ENCODE results near the gene APH1B. TPM values are rescaled to one million over a fixed set of nuclear protein-coding genes. Genes with fewer than 3 reads are reported as not detected.
"Not testable (repeated sequence)": the region's sequence is repeated elsewhere in the genome, so short reads cannot be mapped to it uniquely, and the experiment has no call there.

Gene APH1B
- total RNA-seq, 1 experiment from 2014 or later, result 5.8 TPM

- TF ChIP-seq EZH2 (IDR thresholded peaks at IDR 0.05; ENCODE audit: low read depth), result no peak
- TF ChIP-seq, protein P1, sequence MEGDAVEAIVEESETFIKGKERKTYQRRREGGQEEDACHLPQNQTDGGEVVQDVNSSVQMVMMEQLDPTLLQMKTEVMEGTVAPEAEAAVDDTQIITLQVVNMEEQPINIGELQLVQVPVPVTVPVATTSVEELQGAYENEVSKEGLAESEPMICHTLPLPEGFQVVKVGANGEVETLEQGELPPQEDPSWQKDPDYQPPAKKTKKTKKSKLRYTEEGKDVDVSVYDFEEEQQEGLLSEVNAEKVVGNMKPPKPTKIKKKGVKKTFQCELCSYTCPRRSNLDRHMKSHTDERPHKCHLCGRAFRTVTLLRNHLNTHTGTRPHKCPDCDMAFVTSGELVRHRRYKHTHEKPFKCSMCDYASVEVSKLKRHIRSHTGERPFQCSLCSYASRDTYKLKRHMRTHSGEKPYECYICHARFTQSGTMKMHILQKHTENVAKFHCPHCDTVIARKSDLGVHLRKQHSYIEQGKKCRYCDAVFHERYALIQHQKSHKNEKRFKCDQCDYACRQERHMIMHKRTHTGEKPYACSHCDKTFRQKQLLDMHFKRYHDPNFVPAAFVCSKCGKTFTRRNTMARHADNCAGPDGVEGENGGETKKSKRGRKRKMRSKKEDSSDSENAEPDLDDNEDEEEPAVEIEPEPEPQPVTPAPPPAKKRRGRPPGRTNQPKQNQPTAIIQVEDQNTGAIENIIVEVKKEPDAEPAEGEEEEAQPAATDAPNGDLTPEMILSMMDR (conservative IDR thresholded peaks at IDR 0.05), result no peak
- Histone ChIP-seq H3K9me2 (ENCODE audit: insufficient read depth) (no peaks in the 10 kb centered on the region), H3K4me2 (no peak overlapping the region), H3K4me1 (replicated peaks; ENCODE audit: insufficient read depth) (0 out of 2 replicates have a peak, but pooled peaks cover 4% of the 10 kb centered on the region), H3K79me2 (ENCODE audit: low read depth) (no peaks in the 10 kb centered on the region), H2AFZ (no peak overlapping the region), H3F3A (ENCODE audit: insufficient read depth, low read depth) (no peaks in the 10 kb centered on the region), H3K9me3 (ENCODE audit: insufficient read depth, low read depth) (no peaks in the 10 kb centered on the region), H3K27ac (no peak overlapping the region), H4K20me1 (ENCODE audit: insufficient read depth) (no peaks in the 10 kb centered on the region), H3K4me3 (no peak overlapping the region), H3K27me3 (ENCODE audit: insufficient read depth, low read depth) (no peaks in the 10 kb centered on the region), H3K36me3 (ENCODE audit: low read depth) (no peaks in the 10 kb centered on the region)
- ChIA-PET POLR2A (ENCODE audit: unreplicated experiment) (interaction anchor here (0.6 kb wide), 1 partner anchor 123 kb away, joined by 4 read pairs; no protein-coding TSS in a partner anchor), CTCF (no interaction called here)
- intact Hi-C loops (cut with micrococcal nuclease; ENCODE audit: unreplicated experiment), result loop anchor here (10.0 kb wide), 1 partner anchor 54 kb away; no protein-coding TSS in a partner anchor
- no peak for DNase-seq
- BruUV-seq (replicated peaks), result no TSS peak
Measured at GRCh38 chr15:63340878-63341277, 63.5 kb downstream of the APH1B start.

- DNase-seq, result no peak
- CTCF ChIA-PET, result no interaction called here
- POLR2A ChIA-PET (ENCODE audit: unreplicated experiment), result no interaction called here
- TF ChIP-seq EZH2 (IDR thresholded peaks at IDR 0.05; ENCODE audit: low read depth), result no peak
- TF ChIP-seq, protein P1 (conservative IDR thresholded peaks at IDR 0.05), result no peak
- no peak overlapping the region for H3K4me2 ChIP-seq
- no peak overlapping the region for H3K27ac ChIP-seq
- intact Hi-C loops (cut with micrococcal nuclease; ENCODE audit: unreplicated experiment), result loop anchor here (10.0 kb wide), 1 partner anchor 53 kb away; no protein-coding TSS in a partner anchor
- H3K9me3 ChIP-seq (ENCODE audit: insufficient read depth, low read depth), result no peaks in the 10 kb centered on the region
- no peaks in the 10 kb centered on the region for H3K79me2 ChIP-seq (ENCODE audit: low read depth)
- H3K4me1 ChIP-seq (replicated peaks; ENCODE audit: insufficient read depth), result 0 out of 2 replicates have a peak, but pooled peaks cover 4% of the 10 kb centered on the region
- H4K20me1 ChIP-seq (ENCODE audit: insufficient read depth), result no peaks in the 10 kb centered on the region
- H3K4me3 ChIP-seq, result no peak overlapping the region
- H3F3A ChIP-seq (ENCODE audit: insufficient read depth, low read depth), result no peaks in the 10 kb centered on the region
- H2AFZ ChIP-seq, result no peak overlapping the region
- no TSS peak for BruUV-seq (replicated peaks)
- H3K9me2 ChIP-seq (ENCODE audit: insufficient read depth), result no peaks in the 10 kb centered on the region
- no peaks in the 10 kb centered on the region for H3K36me3 ChIP-seq (ENCODE audit: low read depth)
- H3K27me3 ChIP-seq (ENCODE audit: insufficient read depth, low read depth), result no peaks in the 10 kb centered on the region
Measured at GRCh38 chr15:63341898-63342297, 64.5 kb downstream of the APH1B start.

DNA sequence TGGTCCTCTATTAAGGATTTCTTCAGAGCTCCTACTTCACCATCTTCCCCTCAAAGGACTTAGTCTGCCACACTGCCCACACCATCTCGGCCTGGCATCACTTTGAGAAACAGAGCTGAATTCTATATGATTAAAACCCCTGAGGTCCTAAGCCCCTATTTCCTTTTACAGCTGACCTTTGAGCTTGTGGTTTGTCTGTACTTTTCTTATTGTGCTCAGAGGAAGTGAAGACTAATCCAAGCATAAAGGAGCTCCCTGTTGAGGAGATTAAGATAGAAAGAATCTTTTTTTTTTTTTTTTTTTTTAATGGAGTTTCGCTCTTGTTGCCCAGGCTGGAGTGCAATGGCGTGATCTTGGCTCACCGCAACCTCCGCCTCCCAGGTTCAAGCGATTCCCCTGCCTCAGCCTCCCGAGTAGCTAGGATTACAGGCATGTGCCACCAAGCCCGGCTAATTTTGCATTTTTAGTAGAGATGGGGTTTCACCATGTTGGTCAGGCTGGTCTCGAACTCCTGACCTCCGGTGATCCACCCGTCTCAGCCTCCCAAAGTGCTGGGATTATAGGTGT, 65.7 kb downstream of the APH1B start:
- CTCF ChIA-PET; H3K4me3 ChIP-seq; BruUV-seq (replicated peaks); H3K27me3 ChIP-seq (ENCODE audit: insufficient read depth, low read depth); H4K20me1 ChIP-seq (ENCODE audit: insufficient read depth); H3K9me3 ChIP-seq (ENCODE audit: insufficient read depth, low read depth); H3F3A ChIP-seq (ENCODE audit: insufficient read depth, low read depth); H3K36me3 ChIP-seq (ENCODE audit: low read depth); POLR2A ChIA-PET (ENCODE audit: unreplicated experiment); H3K79me2 ChIP-seq (ENCODE audit: low read depth); H3K4me2 ChIP-seq; H2AFZ ChIP-seq; H3K4me1 ChIP-seq (replicated peaks; ENCODE audit: insufficient read depth); DNase-seq; H3K9me2 ChIP-seq (ENCODE audit: insufficient read depth); H3K27ac ChIP-seq: not testable (repeated sequence)
- intact Hi-C loops (cut with micrococcal nuclease; ENCODE audit: unreplicated experiment), result loop anchor here (10.0 kb wide), 1 partner anchor 52 kb away; no protein-coding TSS in a partner anchor
